Umbilical cord (tissue), 2 donors: ENCODE data around the gene AKIP1. TPM values are rescaled to one million over a fixed set of nuclear protein-coding genes. Genes with fewer than 3 reads are reported as not detected.
"Not testable (repeated sequence)": the region's sequence is repeated elsewhere in the genome, so short reads cannot be mapped to it uniquely, and the experiment has no call there.

Experiments
- DNase-seq: peaks from one replicate; pipeline ENCODE4 v3.0.0-alpha.2; 2015; ENCODE audit warnings: low spot score
- total RNA-seq: library from RNA; depleted of rRNA; stranded (reverse); fragments of >200 nt; gene quantifications from one replicate; pipeline ENCODE4 v1.2.3, GENCODE V29; 2014; ENCODE audit warnings: low replicate concordance; ENCODE audit not compliant: insufficient read depth

The AKIP1 gene, protein sequence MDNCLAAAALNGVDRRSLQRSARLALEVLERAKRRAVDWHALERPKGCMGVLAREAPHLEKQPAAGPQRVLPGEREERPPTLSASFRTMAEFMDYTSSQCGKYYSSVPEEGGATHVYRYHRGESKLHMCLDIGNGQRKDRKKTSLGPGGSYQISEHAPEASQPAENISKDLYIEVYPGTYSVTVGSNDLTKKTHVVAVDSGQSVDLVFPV
- 13.2 TPM for total RNA-seq

DNA sequence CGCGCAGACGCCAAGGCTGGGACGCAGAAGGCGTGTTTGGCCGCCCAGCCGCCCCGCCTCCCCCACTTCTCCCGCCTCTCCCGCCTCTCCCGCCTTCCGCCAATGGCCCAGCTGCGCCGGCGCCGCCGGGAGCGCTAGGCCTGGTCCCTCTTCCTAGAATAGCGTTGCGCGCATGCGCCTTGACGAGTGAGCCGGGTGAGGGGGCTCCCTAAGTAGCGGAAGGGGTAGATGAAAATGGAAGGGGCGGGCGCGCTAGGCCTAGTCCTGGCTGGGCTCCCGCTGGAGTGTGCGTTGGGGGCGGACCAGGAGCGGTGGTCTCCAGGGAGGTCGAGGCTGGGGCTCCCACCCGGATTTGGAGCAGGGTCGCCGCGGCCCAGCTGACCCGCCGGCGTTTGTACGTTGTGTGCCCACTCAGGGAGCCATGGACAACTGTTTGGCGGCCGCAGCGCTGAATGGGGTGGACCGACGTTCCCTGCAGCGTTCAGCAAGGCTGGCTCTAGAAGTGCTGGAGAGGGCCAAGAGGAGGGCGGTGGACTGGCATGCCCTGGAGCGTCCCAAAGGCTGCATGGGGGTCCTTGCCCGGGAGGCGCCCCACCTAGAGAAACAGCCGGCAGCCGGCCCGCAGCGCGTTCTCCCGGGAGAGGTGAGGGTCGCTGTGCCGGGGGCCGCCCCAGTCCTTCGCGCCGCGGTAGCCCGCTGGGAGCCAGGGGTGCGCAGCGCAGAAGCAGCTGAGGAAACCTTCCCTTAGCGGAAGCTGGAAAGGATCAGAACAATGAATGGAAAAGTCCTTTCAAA, at the start of gene AKIP1:
Gene AKIP1, plus strand, starts transcription at position 161 of the 795 bp plus-strand sequence. Its CDS starts 261 bp downstream, at position 422.
- DNase-seq = peak; percentile 99

DNA sequence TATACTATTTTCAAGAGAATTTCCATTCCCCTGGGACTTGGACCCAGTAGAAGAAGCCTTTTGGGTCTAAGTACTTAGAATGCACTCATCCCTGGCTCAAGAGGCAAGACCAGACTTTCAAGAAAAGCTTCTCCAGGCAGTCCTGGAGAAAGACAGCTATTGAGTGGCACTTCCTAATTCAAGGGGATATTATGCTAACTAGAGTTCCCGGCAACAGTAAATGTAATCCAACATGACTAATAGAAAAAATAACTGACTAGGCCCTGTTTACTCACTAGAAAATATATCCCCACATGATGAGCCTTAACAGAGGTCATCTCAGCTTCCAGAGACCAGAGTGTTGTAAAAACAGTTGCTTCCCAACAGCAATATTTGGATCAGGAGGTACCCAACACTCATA, 47.2 kb upstream of the AKIP1 start:
- DNase-seq = peak; percentile 28

DNA sequence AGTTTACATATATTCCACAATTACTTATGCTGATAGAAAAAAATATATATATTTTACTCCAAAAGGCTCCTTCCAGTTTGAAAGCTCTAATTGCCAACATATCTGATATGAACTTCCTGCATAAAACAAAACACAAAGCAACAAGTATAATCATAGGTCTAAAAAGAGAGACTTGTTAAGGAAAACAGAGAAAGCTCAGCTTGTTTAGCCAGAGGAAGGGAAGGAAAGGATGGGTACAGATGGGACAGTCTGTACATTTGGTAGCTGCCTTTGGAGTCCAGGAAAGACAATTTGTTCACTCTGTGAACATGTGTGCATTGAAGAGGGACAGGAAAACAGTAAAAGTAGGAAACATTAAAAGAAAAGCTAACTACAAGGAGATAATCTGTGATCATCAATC, 45.7 kb upstream of the AKIP1 start:
- no peak for DNase-seq

DNA sequence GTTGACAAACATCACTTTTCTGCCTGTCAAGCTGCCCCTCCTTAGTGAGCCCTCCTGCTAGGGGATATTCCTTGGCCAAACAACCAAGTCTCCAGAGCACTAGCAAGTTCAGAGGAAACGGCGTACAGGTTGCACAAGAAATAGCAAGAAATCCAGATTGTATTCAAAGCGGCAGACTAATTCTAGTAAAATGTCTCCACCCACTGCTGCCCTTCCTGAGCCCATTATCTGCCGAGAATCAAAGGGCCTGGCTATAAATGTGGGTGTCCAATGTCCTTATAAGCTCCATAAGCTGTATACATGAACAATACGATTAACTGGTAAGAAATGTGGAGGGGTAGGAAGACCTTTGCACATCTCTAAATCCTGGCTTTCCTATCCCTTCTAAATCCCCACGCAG, 44.0 kb upstream of the AKIP1 start:
- DNase-seq = no peak

DNA sequence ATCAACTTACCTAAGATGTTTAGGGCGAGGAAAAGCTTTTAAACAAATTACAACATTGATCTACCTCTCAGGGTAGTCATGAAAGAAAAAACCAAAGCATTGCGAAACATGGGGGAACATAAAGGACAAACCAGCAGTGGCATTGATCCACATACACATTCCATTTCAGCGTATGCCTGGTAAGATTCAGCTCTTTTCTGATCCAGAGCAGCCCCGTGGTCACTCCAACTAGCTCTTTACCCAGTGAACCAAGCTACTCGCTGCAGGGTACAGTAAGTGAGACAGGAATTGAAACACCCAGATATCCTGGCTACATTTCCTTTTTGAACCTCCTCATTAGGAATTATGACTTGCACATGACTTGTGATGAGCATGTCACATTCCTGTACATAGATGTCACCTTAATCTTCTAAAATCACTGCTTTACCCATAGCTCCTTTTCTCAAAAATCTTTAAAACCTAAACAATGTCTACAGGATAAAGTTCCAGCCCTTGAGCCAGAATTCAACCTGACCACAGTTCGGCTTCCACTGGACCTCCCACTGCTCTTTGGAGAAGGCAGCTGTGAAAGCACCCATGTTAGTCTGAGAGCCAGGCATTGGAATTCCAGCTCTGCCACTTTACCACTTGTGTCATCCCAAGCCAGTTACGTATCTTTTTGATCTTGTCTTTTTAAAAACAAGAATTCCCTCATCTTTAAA, 42.9 kb upstream of the AKIP1 start:
- DNase-seq = no peak

DNA sequence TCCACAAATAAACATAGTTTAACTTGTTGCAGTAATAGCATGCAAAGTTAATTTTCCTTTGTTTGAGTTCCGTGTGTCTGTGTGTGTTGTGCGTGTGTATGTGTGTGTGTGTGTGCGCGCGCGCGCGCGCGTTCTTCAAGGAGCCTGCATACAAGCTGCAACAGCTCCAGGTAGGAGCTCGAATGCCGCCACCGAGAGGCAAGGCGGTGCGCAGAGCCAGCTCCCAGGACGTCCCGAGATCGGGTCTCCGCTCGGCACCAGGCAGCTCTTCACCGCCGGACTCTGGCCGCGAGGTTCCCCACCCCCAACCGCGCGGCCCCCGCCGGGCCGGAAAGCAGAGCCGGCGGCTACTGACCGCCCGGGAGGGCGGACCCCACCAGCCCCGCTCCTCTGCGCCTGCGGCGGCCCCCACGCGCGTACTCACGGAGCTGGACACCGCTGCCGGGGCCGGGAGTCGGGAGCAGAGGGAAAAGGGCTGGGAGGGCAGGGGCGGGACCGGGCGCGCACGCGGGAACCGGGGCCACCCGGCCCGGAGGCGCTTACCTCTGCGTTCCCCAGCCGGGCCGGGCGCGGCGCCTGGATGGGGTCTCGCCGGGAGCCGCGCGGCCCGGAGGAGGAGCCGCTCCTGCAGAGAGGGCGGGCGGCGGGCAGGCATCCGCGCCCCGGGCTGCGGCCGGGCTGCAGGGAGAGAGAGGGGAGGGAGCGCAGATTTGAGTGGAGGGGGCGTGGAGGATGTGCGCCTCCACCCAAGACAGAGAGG, 40.4 kb upstream of the AKIP1 start:
- DNase-seq = peak; percentile 88

DNA sequence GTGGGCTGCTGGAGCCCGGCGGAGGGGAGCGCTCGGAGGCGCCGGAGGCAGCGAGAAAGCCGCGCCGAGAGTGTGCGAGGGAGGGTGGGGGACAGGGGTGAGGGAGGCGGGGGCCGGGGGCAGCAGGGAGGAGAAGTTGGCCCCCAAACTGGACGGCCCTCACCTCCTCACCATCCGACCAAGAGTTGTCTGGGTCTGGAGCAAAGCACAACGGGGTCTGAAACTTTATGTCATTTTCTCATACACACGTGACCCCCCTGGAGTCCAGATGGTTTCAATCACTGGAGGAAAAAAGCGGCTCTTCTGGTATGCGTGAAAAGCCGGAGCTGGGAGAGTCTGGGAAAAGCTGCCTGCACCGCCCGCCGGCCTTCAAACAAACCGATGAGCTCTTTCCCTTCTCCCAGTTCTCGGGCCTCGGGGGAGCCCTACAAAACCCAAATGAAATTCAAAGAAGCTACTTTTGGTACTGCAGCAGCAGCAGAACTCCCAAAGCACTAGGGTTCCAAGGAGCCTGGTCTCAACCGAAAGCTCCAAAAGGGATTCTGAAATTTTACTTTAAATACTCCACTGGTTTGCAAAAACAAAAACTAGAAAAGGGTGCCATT, 39.7 kb upstream of the AKIP1 start:
- DNase-seq = peak; percentile 97

DNA sequence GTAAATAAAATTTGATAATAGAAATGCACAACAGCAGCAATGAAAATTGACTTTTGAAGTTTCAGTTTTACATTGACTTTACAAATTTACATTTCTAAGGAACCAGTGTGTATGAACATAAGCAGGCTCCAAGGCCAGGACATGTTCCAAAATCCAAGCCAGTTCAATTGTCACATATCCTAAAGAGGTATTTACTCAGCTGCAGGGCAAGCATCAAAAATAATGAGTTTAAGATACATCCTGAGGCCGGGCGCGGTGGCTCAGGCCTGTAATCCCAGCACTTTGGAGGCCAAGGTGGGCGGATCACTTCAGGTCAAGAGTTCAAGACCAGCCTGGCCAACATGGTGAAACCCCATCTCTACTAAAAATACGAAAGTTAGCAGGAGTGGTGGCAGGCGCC, 39.0 kb upstream of the AKIP1 start:
- peak; percentile 29 for DNase-seq

DNA sequence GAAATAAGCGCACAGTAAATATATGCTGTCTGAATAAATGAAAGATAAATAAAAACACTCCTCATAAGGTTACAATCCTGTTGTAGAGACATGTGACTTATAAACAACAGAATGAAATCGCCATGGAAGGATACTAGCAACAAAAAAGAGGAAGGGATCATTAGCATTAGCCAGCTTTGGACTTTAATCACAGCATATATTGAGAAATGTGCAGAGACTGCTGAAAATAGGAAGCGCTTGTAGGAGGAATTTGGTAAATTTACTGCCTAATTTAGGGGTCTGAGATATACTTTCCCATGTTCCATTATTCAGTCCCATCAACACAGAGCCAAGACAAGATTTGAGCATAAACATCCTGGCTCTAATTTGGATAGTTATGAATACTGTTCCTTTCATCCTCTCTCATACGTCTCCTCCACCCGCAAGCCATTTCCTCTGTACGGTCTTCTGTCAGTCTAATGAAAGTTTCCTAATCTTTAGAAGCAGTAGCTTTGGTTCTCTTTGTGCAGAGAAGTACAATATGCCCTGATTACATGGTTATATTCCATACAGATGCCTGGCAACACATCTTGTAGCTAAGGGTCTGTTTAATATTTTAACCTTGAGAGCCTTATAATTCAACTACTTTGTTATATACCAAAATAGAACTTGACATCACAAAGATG, 37.1 kb upstream of the AKIP1 start:
- peak; percentile 55 for DNase-seq

DNA sequence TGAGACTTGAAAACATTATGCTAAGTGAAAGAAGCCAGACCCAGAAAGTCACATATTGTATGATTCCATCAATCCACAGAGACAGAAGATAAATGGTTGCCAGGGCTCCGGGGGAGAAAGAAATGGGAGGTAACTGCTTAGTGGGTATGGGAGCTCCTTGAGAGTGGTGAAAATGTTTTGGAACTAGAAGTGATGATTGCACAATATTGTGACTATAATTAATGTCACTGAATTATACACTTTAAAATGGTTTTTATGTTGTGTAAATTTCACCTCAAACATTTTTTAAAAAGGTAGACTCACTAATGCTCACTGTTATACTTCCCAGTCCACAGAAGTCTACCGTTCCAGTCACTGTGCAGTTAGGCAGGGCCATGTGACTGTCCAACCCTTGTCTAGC, 32.2 kb upstream of the AKIP1 start:
- DNase-seq = no peak

DNA sequence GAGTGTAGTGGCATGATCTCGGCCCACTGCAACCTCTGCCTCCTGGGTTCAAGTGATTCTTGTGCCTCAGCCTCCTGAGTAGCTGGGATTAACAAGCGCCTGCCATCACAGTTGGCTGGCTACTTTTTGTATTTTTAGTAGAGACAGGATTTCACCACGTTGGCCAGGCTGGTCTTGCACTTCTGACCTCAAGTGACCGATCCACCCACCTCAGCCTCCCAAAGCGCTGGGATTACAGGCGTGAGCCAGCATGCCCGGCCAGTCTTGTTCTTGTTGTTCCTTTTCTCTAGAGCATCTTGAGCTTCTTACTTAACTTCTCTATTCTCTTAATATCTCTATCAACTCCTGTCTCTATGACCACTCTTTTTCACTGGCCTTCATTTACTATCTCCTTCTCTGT, 29.4 kb upstream of the AKIP1 start:
- not testable (repeated sequence) for DNase-seq

DNA sequence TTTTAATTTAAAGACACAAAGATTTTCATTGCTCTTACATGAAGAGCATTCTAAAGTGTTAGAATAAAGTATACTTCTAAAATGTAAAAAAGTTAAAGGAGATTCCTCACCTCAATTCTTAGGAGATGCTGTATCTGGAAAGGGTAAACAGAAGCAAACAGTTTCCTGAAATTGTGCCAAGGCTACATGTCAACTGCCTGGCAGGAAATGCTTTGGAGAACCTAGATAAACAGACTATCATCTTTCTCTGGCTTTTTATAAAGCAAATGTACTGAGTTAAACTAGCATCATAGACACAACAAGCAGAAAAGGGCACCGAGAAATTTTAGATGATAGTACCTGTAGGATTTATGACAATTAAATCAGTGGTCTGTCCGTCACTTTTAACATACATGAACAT, 24.7 kb upstream of the AKIP1 start:
- no peak for DNase-seq

DNA sequence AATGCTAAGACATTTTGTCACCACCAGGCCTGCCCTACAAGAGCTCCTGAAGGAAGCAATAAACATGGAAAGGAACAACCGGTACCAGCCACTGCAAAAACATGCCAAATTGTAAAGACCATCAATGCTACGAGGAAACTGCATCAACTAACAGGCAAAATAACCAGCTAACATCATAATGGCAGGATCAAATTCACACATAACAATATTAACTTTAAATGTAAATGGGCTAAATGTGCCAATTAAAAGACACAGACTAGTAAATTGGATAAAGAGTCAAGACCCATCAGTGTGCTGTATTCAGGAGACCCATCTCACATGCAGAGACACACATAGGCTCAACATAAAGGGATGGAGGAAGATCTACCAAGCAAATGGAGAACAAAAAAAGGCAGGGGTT, 19.8 kb upstream of the AKIP1 start:
- DNase-seq = not testable (repeated sequence)

DNA sequence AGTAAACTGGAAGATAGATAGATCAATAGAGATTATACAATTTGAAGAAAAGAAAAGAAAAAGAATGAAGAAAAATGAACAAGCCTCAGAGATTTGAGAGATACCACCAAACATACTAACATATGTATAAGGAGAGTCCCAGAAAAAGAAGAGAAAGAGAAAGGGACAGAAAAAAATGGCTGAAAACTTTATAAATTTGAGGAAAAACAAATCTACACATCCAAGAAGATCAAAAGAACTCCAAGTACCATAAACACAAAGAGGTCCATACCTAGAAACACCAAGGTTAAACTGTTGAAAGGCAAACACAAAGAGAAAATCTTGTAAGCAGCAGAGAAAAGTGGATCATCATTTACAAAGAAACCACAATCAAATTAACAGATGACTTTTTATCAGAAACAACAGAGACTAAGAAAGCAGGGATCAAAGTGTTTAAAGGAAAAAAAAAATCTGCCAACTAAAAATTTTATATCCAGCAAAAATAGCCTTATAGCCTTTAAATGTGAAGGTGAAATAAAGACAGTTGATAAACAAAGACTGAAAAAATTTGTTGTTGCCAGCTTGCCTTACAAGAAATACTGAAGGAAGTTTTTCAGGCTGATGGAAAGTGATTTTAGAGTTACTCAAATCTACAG, 11.8 kb upstream of the AKIP1 start:
- no peak for DNase-seq

DNA sequence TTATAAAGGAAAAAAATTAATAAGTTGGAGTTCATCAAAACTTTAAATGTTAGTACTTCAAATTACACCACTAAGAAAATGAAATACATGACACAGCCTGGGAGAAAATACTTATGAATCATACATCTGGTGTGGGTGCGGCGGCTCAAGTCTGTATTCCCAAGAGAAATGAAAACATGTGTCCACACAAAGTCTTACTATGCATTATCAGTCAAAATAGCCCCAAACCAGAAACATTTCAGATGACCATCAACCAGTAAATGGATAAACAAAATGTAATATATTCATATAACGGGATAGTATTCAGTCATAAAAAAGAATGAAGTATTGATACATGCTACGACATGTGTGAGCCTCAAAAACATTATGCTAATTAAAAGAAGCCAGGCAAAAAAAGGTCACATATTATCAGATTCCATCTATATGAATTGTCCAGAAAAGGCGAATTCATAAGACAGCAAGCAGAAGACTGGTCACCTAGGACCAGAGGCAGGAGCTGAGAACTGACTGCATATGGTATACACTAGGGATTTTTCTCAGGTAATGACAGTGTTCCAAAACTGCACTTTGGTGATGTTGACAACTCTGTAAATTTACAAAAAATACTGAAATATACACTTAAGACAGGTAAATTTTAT, 5.3 kb upstream of the AKIP1 start:
- peak; percentile 40 for DNase-seq

DNA sequence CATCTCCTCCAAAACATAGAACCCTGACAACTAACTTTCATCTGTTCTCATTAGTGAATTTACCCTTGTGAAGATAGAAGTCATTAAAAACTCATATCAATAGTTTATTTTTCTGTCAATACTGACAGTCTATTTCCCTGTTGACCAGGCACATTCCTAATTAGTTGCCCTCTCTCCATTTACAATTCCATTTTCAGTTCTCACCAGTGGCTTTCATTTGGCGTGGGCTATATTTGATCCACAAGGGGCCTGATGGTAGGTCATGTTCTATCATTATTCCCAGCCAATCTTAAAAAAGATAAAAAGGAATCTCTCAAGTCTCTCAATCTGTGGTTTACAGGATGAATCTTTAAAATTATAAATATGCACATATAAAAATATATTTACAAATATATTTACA, 3.9 kb upstream of the AKIP1 start:
- no peak for DNase-seq

DNA sequence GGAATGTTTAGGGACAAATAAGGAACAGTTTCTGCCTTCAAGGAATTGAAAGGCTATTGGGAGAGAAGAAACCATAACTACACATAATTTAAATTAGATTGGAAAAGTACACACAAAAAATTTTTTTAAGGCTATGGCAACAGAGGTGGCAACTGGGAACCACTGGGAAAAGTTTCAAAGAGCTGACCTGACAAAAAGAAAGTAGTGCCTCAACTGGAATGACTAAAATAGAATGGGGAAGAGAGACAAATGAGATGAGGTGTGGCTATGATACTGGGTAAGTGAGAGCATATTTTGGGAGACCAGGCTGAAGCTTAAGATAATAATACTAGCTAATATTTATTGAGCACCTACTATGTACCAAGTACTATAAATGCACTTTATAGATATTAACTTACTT, 2.9 kb upstream of the AKIP1 start:
- DNase-seq = no peak

DNA sequence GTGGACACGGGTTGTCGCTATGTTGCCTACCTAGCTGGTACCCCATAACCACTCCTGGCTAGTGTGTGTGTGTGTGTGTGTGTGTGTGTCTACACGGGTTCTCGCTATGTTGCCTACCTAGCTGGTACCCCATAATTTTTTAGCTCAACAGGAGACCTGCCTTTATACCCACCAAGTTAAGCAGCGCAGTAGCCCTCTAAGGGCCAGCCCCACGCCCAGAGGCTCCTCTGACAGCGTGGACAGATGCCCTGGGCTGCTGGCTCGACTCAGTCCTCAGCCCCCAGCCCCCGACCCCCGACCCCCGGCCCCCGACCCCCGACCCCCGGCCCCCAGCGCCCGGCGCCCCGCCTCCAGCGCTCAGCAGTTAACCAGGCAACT, 351 bp upstream of the AKIP1 start:
- no peak for DNase-seq

DNA sequence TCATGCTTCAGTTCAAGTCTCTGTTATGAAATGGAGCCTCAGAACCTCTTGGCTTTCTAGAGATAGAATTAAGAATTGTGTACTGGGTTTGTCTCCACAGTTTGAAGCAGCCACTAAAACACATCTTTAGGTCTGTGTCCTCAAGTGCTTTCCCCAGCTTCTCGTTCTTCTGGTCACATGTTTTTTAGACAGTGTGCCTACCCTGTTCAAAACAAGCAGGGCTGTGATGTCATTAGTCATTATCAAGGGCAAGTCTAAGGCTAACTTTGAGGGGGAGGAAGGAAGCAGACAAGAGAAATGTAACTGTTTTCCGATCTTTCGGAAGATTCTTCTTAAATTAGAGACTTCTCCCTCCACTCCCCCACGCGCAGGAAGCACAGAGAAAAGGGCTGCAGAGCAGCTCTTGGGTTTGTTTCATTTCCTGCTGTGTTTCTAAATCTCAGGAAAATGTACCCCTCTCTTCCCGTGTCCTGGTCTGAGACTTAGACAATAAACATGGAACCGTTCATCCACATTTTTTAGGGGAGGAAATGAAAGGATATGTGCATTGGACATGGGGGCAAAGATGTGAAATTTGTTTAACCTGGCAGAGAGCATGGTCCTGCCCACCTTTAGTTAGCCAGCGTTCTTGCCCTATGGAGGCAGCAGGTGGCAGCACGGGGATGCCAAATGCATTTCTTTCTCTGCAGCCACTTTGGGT, 3.1 kb downstream of the AKIP1 start:
- DNase-seq = peak; percentile 45
